Right atrium auricular region (tissue), 2 donors: ENCODE data around the gene S100A10. TPM values are rescaled to one million over a fixed set of nuclear protein-coding genes. Genes with fewer than 3 reads are reported as not detected.

Experiments
- DNase-seq: peaks from one replicate; pipeline ENCODE4 v3.0.0-alpha.2; 2019; ENCODE audit warnings: low spot score
- H3K27ac ChIP-seq, 2 donors: fragments of 200-600 bp; sonication (generic); 1 replicate in 1 of 2; 2 replicates in 1 of 2; pipeline ENCODE4 v1.5.1; 2016 to 2019
- H3K27me3 ChIP-seq, 2 donors: fragments of 200-600 bp; sonication (generic); one replicate each; pipeline versions ENCODE4 v1.5.1 to v1.6.0; 2017 to 2019
- H3K36me3 ChIP-seq: fragments of 200-600 bp; sonication (generic); one replicate; pipeline ENCODE4 v1.5.1; 2016
- H3K4me1 ChIP-seq, 2 donors: fragments of 200-600 bp; sonication (generic); one replicate each; pipeline versions ENCODE4 v1.5.1 to v1.6.0; 2017 to 2019
- H3K4me3 ChIP-seq, 2 donors: fragments of 200-600 bp; sonication (generic); 1 replicate in 1 of 2; 2 replicates in 1 of 2; pipeline ENCODE4 v1.5.1; 2017 to 2019; ENCODE audit warnings: mild to moderate bottlenecking in 1 of 2, moderate library complexity in 1 of 2
- H3K9me3 ChIP-seq, 2 donors: fragments of 200-600 bp; sonication (generic); one replicate each; pipeline ENCODE4 v1.5.1; 2019
- total RNA-seq, 2 donors: library from RNA; depleted of rRNA; stranded (reverse); fragments of >200 nt; gene quantifications; one replicate each; pipeline ENCODE4 v1.1.0, GENCODE V29; 2016
- TF ChIP-seq, protein P1 (sequence below), 2 donors: fragments of 200-600 bp; sonication (generic); IDR thresholded peaks; one replicate each; pipeline ENCODE4 v1.5.1; 2019; ENCODE audit warnings: antibody characterized with exemption in 2 of 2

The S100A10 gene
- total RNA-seq, 2 donors from 2014 or later: 75.2 to 116 TPM

DNA sequence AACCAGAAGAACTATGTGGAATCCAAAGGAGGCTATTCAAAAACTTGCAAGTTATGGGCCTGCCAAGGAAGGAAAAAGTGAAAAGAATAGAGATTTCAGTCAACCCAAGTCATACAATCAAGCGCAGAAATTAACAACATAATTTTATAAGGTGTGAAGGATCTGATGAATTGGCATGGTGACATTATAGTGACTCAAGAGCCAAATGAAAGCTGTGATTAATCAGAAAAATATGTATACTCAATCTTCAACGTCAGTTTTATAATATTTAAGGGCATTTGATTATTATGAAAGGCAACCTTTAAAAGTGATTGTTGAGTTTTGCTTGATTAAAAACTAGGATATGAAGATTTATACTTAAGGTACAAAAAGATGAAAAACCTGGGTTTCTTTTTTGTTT lies 46.5 kb downstream of the S100A10 start:
- H3K4me1 ChIP-seq: peaks cover 0 to 49% of the 10 kb centered on the region in 2 donors
- H3K27ac ChIP-seq: peak overlapping the region in 1 of 2 donors; percentile 89

DNA sequence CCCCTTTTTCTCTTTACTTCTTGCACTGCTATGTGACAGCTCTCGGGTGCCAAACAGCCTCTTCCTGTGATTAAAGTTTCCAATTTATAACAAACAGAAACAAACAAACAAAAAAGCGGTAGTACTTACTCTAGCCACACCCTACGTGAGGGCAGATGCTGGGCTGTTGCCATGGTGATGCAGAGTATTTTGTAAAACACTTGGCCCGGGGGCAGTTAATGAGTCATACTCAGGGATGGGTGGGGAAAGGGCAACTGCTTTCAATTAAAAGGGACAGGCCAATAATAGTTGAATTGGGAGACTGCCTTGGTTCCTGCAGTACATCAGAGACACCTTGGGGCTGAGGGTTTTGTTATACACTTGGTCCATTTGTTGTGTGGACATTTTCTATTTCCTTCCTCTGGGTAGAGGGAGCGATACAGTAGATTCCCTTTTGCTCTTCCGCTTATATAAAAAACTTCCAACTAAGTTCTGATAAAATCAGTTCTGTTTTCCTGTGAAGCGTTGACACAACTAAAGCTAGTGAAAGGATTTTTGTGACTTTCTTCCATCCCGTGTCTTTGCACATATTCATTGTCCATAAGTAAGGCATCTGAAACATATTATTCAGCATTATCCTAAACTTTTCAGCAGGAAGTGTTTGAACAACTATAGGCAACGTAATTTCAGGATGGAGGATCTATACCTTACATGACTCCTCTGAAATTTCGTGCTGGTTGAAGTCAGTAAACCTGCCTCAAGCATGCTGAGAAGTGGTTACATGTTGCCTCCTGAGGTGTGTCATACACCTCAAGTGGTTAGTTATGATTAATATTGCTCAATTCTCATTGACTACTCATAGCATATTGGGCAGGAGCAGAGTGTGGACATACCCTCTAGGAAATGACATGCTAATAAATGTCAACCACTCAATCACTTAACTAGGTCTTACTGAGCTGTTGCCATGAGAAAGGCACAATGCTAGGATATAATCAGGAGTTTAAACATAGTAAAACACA lies 47.6 kb downstream of the S100A10 start:
- TF ChIP-seq, protein P1, sequence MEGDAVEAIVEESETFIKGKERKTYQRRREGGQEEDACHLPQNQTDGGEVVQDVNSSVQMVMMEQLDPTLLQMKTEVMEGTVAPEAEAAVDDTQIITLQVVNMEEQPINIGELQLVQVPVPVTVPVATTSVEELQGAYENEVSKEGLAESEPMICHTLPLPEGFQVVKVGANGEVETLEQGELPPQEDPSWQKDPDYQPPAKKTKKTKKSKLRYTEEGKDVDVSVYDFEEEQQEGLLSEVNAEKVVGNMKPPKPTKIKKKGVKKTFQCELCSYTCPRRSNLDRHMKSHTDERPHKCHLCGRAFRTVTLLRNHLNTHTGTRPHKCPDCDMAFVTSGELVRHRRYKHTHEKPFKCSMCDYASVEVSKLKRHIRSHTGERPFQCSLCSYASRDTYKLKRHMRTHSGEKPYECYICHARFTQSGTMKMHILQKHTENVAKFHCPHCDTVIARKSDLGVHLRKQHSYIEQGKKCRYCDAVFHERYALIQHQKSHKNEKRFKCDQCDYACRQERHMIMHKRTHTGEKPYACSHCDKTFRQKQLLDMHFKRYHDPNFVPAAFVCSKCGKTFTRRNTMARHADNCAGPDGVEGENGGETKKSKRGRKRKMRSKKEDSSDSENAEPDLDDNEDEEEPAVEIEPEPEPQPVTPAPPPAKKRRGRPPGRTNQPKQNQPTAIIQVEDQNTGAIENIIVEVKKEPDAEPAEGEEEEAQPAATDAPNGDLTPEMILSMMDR (IDR thresholded peaks at IDR 0.05): no peak
- Histone ChIP-seq H3K36me3 (no peaks in the 10 kb centered on the region), H3K4me3 (no peak overlapping the region), H3K27ac (peak overlapping the region; percentile 78 to 89), H3K27me3 (no peaks in the 10 kb centered on the region), H3K9me3 (no peaks in the 10 kb centered on the region), H3K4me1 (peaks cover 0 to 60% of the 10 kb centered on the region in 2 donors)
- DNase-seq: peak; percentile 98

More for the DNA sequence above, 46.5 kb downstream of the S100A10 start:
- Histone ChIP-seq H3K36me3 (no peaks in the 10 kb centered on the region), H3K4me3 (no peak overlapping the region), H3K9me3 (no peaks in the 10 kb centered on the region), H3K27me3 (no peaks in the 10 kb centered on the region)
- TF ChIP-seq, protein P1 (IDR thresholded peaks at IDR 0.05): no peak
- no peak for DNase-seq

DNA sequence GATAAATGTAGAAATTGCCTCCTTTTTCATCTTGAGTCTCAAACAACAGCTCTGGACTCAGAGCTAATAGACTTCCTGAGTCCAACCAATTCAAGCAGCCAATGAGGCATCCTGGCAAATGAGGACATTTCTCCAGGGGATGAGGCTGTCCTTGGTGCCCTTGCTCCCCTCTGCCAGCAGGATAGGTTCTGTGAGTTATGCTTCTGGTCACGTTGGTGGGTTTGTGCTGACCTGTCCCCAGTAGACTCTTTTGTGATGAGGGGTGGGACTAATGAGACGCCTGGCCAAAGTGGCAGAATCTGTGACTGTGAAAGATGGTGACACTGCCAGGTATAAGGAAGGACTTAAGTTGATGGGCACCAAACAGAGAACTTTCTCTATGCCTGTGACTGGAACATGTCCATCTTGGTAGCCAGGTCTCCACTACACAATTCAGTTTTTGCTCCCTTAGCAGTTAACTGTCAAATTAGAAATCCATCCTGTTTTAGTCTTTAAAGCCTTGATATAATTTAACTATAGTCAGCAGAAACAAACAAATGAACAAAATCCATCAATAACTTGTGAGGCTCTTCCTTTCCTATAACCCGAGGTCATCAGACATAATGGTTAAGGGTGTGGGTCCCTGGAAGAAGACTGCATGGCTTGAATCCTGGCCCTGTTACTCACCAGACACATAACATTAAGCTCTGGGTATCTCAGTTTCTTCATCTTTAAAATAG lies 48.6 kb downstream of the S100A10 start:
- Histone ChIP-seq H3K27me3 (no peaks in the 10 kb centered on the region), H3K9me3 (no peaks in the 10 kb centered on the region), H3K27ac (peak overlapping the region; percentile 78 to 89), H3K4me3 (no peak overlapping the region), H3K36me3 (no peaks in the 10 kb centered on the region), H3K4me1 (peaks cover 0 to 70% of the 10 kb centered on the region in 2 donors)
- no peak for DNase-seq
- TF ChIP-seq, protein P1 (IDR thresholded peaks at IDR 0.05): no peak

DNA sequence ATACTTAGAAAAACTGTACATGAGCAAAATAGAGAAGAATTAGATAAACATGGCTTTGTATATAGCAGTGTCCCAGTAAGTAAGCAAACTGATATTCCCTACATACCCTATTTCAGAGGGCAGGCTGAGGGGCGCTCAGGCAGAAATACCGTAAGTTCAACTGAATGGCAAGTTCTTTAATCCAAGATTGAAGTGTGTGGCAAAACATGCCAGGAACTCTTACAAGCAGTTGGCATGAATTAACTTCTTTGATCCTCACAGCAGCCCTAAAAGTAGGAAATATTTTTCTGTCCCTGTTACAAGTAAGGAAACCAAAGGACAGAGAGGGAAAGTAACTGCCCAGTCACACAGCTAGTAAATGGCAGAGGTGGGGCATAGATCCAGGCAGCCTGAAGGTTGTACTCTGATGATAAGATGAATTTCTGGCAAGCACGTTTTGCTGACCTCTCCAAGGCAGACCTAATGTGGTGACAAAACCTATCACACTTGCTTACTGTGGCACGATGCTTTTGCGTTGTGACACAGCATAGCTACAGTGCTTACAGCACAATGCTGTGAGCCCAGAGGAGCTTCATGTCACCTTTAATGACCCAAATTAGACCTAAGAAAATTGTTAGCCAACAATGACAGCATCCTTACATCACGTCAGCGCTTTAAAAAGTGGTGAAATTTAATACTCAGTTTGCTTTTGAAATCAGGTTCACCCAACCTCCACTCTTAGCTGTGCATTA lies 49.4 kb downstream of the S100A10 start:
- Histone ChIP-seq H3K9me3 (no peaks in the 10 kb centered on the region), H3K4me3 (no peak overlapping the region), H3K27me3 (no peaks in the 10 kb centered on the region), H3K36me3 (no peaks in the 10 kb centered on the region), H3K4me1 (peaks cover 0 to 65% of the 10 kb centered on the region in 2 donors), H3K27ac (peak overlapping the region; percentile 78 to 89)
- peak; percentile 76 for DNase-seq
- TF ChIP-seq, protein P1 (IDR thresholded peaks at IDR 0.05): no peak

DNA sequence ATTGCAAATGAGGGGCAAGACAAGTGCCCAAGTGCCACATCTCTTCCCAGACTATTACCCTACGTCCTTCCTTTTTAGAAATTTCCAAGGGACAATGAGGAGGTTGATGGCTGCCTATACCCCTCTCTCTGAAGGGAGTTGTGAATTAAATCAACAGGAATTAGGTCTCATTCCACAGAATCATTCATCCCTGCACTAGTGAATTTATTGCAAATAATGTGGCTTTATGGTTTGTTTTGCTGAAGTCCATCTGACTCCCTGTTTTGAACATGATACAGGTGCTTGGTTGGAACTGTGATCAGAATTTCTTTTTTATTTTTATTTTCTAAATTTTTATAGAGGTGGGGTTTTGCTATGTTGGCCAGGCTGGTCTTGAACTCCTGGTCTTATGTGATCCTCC lies 50.1 kb downstream of the S100A10 start:
- H3K27ac ChIP-seq: peak overlapping the region; percentile 78 to 89

More for the DNA sequence above, 50.1 kb downstream of the S100A10 start:
- Histone ChIP-seq H3K27me3 (no peaks in the 10 kb centered on the region), H3K4me3 (no peak overlapping the region), H3K4me1 (peaks cover 0 to 63% of the 10 kb centered on the region in 2 donors), H3K36me3 (no peaks in the 10 kb centered on the region), H3K9me3 (no peaks in the 10 kb centered on the region)
- DNase-seq: no peak
- TF ChIP-seq, protein P1 (IDR thresholded peaks at IDR 0.05): no peak
